Motor neuron (in vitro differentiated cells): ENCODE data around the gene ADGRB3. TPM values are rescaled to one million over a fixed set of nuclear protein-coding genes. Genes with fewer than 3 reads are reported as not detected.
"Not testable (repeated sequence)": the region's sequence is repeated elsewhere in the genome, so short reads cannot be mapped to it uniquely, and the experiment has no call there.

Source experiments
- ATAC-seq, 8 experiments: fragments of 200-7000 bp; cut with Tn5 transposase; replicated peaks in 6 of 8; 2 replicates each; pipeline ENCODE4 v1.8.0; 2021; ENCODE audit warnings: mild to moderate bottlenecking in 8 of 8, moderate library complexity in 8 of 8
- H3K27ac ChIP-seq, 2 donors: fragments of 250-450 bp; sonication (Bioruptor Pico); 2 replicates each; pipeline ENCODE4 v1.9.0; 2021; ENCODE audit warnings: antibody characterized with exemption in 2 of 2, mild to moderate bottlenecking in 2 of 2, moderate library complexity in 1 of 2
- H3K4me1 ChIP-seq, 2 donors: fragments of 250-450 bp; sonication (Bioruptor Pico); replicated peaks in 1 of 2; 2 replicates each; pipeline ENCODE4 v1.6.1; 2021; ENCODE audit warnings: antibody characterized with exemption in 2 of 2, mild to moderate bottlenecking in 2 of 2, moderate library complexity in 1 of 2
- H3K4me3 ChIP-seq, 5 donors: fragments of 250-450 bp; sonication (Bioruptor Pico); 2 replicates each; pipeline ENCODE4 v1.9.0; 2021; ENCODE audit warnings: antibody characterized with exemption in 5 of 5, mild to moderate bottlenecking in 5 of 5, moderate library complexity in 4 of 5
- WGBS, 10 experiments: fragments of 450-650 bp; shearing (Covaris generic); methylation state at CpG; one replicate each; pipeline ENCODE4 v1.0.0; 2022; 5-methylcytosine and 5-hydroxymethylcytosine counted together
- in situ Hi-C, 9 experiments: fragments of 400-800 bp; cut with MboI; loops; one replicate each; pipeline ENCODE4 v1.15.0; 2021; ENCODE audit warnings: low sequenced_read_pairs in 9 of 9, low pct_unique_long_range_greater_than_20kb in 2 of 9; ENCODE audit not compliant: unreplicated experiment in 9 of 9
- total RNA-seq, 8 experiments: library from RNA; unstranded; fragments of 300-600 nt; gene quantifications; 2 replicates each; pipeline versions ENCODE4 v1.2.3 to v1.2.4, GENCODE V29; 2022

Gene ADGRB3
- total RNA-seq, 8 experiments from 2014 or later, result 0.05 to 48.0 (median 24.2) TPM

DNA sequence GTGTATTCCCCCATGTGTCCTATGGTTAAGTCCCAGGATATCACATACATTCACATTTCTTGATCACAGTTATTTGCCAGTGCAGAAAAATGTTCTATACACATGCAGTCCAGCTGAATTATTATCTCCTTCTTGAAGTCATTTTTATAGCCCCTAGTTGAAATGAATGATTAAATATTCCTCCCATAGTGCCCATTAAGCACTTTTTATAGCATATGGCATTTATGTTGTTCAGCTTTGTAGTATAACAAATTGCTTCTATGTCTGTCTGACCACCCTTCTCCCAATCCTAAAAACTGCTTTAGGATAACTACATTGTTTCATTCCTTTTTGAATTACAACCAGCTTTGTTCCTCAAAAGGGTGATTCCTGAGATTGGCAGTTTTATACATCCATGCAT, 123.5 kb downstream of the ADGRB3 start:
- H3K4me1 ChIP-seq, result peaks cover 0 to 17% of the 10 kb centered on the region in 2 donors
- in situ Hi-C loops, result no loop called here
- no peak overlapping the region for H3K27ac ChIP-seq
- ATAC-seq, result peak in 3 of 8 experiments; percentile 16 to 79 (median 18)
- no peak overlapping the region for H3K4me3 ChIP-seq

GRCh38 chr6:68760485-68760884, 125.4 kb downstream of the ADGRB3 start:
- ATAC-seq, result no peak
- WGBS, 10 experiments, result 0 to 100% (median 57%) methylated on average over 1 to 2 of the region's 2 CpGs; no CpG with 5 or more reads in 2 of the 10 experiments
- in situ Hi-C loops, result no loop called here
- H3K4me1 ChIP-seq, result peaks cover 0 to 17% of the 10 kb centered on the region in 2 donors
- no peak overlapping the region for H3K27ac ChIP-seq
- H3K4me3 ChIP-seq, result no peak overlapping the region

GRCh38 chr6:68760941-68761676, 126.0 kb downstream of the ADGRB3 start:
- 16 to 100% (median 82%) methylated on average over 3 to 8 of the region's 8 CpGs for WGBS, 10 experiments
- no peak overlapping the region for H3K27ac ChIP-seq
- H3K4me3 ChIP-seq, result no peak overlapping the region
- peak in 4 of 8 experiments; percentile 22 to 54 (median 34) for ATAC-seq
- in situ Hi-C loops, result no loop called here
- H3K4me1 ChIP-seq, result peaks cover 0 to 17% of the 10 kb centered on the region in 2 donors

DNA sequence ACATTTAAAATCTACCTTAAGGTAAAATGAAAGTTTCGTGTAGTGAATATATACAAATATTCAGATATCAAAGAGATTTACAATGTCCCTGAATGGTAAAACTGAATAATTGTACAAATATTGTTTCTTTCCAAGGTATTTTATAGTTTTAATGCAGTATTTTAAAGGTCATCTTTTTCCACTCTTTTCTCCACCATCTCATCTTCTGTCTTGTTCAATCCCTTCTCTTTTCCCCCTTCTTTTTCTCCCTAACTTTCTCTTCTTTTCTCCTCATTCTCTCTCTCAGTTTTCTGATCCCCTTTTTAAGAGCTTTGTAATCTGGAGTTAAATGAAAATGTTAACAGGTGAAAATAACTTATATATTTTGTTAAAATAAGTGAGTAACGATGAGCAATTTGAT, 126.9 kb downstream of the ADGRB3 start:
- Histone ChIP-seq H3K27ac (no peak overlapping the region), H3K4me1 (peaks cover 0 to 15% of the 10 kb centered on the region in 2 donors), H3K4me3 (no peak overlapping the region)
- 4 to 95% (median 60%) methylated on average over 1 to 2 of the region's 2 CpGs; no CpG with 5 or more reads in 1 of the 10 experiments for WGBS, 10 experiments
- no peak for ATAC-seq
- in situ Hi-C loops, result no loop called here

- in situ Hi-C loops, result loop anchor here in 3 of 9 experiments (10.0 kb wide), 2 partner anchors 127 to 137 kb away; partner anchors contain the start of gene ADGRB3 (in 1 of the 3)
- ATAC-seq, result peak in 1 of 8 experiments; percentile 26
- Histone ChIP-seq H3K4me3 (no peak overlapping the region), H3K27ac (no peak overlapping the region), H3K4me1 (peaks cover 0 to 9% of the 10 kb centered on the region in 2 donors)
These were observed 136.3 kb downstream of the ADGRB3 start for GRCh38 chr6:68771426-68771825.

DNA sequence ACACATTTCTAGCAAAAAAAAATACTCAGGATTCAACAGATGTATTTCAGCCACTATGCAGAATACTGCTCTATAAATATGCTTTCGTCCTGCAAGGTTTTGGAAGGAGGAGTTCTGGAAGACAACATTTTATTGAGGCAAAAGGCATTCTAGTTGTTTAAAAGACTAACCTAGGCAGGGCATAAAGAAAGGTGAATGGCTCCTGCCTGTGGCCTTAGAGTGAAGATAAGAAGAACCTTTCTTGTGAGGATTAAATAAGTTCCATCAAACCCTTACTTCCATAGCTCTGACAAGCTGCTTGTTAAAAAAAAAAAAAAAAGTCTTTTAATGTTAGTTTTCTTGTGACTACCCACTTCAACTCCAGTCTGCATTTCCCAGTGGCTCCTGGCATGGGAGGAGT, 139.8 kb downstream of the ADGRB3 start:
- Histone ChIP-seq H3K4me3 (no peak overlapping the region), H3K4me1 (peaks cover 7 to 27% of the 10 kb centered on the region in 2 donors), H3K27ac (no peak overlapping the region)
- ATAC-seq, result no peak
- WGBS, 10 experiments, result 0 to 100% (median 70%) methylated on average over 1 of the region's 1 CpG; no CpG with 5 or more reads in 2 of the 10 experiments
- in situ Hi-C loops, result loop anchor here in 3 of 9 experiments (10.0 kb wide), 2 partner anchors 130 to 140 kb away; partner anchors contain the start of gene ADGRB3 (in 1 of the 3)

- peak in 1 of 8 experiments; percentile 73 for ATAC-seq
- WGBS, 10 experiments, result 0 to 100% (median 76%) methylated on average over 1 to 2 of the region's 2 CpGs; no CpG with 5 or more reads in 3 of the 10 experiments
- in situ Hi-C loops, result loop anchor here in 3 of 9 experiments (10.0 kb wide), 2 partner anchors 132 to 142 kb away; partner anchors contain the start of gene ADGRB3 (in 1 of the 3)
- H3K27ac ChIP-seq, result no peak overlapping the region
- H3K4me3 ChIP-seq, result no peak overlapping the region
- peaks cover 7 to 27% of the 10 kb centered on the region in 2 donors for H3K4me1 ChIP-seq
These were observed 141.3 kb downstream of the ADGRB3 start for GRCh38 chr6:68776354-68776753.

DNA sequence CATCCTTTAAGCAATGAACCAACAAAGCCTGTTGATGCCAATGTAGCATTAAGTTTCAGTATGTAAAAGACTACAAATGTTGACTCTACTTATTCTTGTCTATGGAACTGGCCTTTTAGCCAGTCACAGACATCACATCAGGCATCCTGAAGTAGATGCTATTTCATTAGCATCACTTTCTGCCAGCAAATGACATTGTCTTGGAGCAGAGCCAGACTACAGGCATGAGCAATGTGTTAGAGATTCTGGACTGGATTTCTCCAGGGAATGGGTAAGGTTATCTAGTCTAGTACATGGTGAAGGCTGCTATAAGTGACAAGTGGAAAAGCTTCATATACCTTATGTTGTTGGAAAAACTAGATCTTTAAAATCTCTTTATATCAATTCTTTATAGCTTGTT, 142.9 kb downstream of the ADGRB3 start:
- H3K27ac ChIP-seq, result no peak overlapping the region
- peaks cover 7 to 25% of the 10 kb centered on the region in 2 donors for H3K4me1 ChIP-seq
- no peak overlapping the region for H3K4me3 ChIP-seq
- in situ Hi-C loops, result loop anchor here in 3 of 9 experiments (10.0 kb wide), 2 partner anchors 133 to 143 kb away; partner anchors contain the start of gene ADGRB3 (in 1 of the 3)
- ATAC-seq, result peak; percentile 6 to 92 (median 76)

- ATAC-seq, result peak; percentile 53 to 78 (median 64)
- Histone ChIP-seq H3K4me1 (peaks cover 7 to 25% of the 10 kb centered on the region in 2 donors), H3K4me3 (no peak overlapping the region), H3K27ac (no peak overlapping the region)
- in situ Hi-C loops, result loop anchor here in 3 of 9 experiments (10.0 kb wide), 2 partner anchors 134 to 144 kb away; partner anchors contain the start of gene ADGRB3 (in 1 of the 3)
- 21 to 83% (median 40%) methylated on average over 2 to 5 of the region's 5 CpGs; no CpG with 5 or more reads in 1 of the 10 experiments for WGBS, 10 experiments
These were observed 143.4 kb downstream of the ADGRB3 start for GRCh38 chr6:68778356-68779020.

DNA sequence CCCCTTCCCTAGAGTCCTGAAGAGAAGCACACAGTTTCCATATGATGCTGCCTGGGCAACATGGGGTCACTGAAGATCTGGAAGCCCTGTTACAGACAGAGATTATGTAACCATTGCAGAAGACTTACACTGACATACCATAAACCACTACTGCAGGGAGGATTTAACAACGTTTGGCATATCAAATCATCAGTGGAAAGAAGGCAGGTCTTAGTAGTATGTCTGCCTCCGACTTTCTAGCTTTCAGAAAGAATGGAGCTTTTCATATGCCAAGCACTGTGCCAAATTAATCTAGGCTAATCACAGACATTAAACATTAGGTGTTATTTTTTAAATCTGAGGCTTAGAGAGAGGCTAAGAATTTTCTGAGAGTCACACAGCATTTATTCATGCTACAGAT, 144.3 kb downstream of the ADGRB3 start:
- ATAC-seq, result no peak
- in situ Hi-C loops, result loop anchor here in 3 of 9 experiments (10.0 kb wide), 2 partner anchors 135 to 145 kb away; partner anchors contain the start of gene ADGRB3 (in 1 of the 3)
- Histone ChIP-seq H3K4me3 (no peak overlapping the region), H3K27ac (peak overlapping the region in 1 of 2 donors; percentile 26), H3K4me1 (peaks cover 7 to 25% of the 10 kb centered on the region in 2 donors)
- 0 to 100% (median 75%) methylated on average over 1 to 2 of the region's 2 CpGs; no CpG with 5 or more reads in 3 of the 10 experiments for WGBS, 10 experiments

DNA sequence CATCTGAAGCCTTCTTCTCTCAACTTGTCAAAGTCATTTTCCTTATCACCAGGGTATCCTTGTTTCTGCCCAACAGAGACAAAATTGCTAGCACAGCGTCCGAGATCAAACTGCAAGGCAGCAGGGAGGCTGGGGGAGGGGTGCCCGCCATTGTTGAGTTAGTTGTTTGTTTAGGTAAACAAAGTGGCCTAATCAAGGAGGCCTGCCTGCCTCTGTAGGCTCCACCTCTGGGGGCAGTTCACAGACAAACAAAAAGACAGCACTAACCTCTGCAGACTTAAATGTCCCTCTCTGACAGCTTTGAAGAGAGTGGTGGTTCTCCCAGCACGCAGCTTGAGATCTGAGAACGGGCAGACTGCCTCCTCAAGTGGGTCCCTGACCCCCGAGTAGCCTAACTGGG, 155.0 kb downstream of the ADGRB3 start:
- H3K4me1 ChIP-seq, in situ Hi-C loops, H3K4me3 ChIP-seq, ATAC-seq, H3K27ac ChIP-seq: not testable (repeated sequence)
- 10 to 65% (median 57%) methylated on average over 1 to 5 of the region's 6 CpGs; no CpG with 5 or more reads in 3 of the 10 experiments for WGBS, 10 experiments

GRCh38 chr6:68814976-68815375, 179.9 kb downstream of the ADGRB3 start:
- in situ Hi-C loops, H3K4me3 ChIP-seq, H3K27ac ChIP-seq, H3K4me1 ChIP-seq: not testable (repeated sequence)
- 7 to 53% (median 33%) methylated on average over 1 to 5 of the region's 5 CpGs for WGBS, 10 experiments
- peak in 2 of 8 experiments; percentile 47 to 67 for ATAC-seq

DNA sequence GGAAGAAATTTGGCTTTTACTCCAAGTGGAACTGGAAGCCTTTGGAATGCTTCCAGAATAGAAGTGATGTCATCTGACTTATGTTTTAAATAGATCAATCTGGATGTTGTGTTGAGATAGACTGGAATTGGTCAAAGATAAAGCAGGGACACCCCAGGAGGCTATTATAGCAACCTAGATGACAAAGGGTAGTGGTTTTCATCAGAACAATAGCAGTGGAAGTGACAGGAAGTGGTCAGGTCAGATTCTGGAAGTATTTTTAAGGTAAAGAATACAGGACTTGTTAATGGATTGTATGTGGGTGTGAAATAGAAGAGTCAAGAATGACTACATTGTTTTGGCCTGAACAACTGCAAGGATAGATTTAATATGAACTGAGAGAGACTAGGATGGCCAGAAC, 191.4 kb downstream of the ADGRB3 start:
- Histone ChIP-seq H3K4me3 (no peak overlapping the region), H3K4me1 (no peaks in the 10 kb centered on the region), H3K27ac (no peak overlapping the region)
- in situ Hi-C loops, result no loop called here
- no peak for ATAC-seq
